Measurements from ENCODE around the gene SV2B.

SV2B gene

DNA sequence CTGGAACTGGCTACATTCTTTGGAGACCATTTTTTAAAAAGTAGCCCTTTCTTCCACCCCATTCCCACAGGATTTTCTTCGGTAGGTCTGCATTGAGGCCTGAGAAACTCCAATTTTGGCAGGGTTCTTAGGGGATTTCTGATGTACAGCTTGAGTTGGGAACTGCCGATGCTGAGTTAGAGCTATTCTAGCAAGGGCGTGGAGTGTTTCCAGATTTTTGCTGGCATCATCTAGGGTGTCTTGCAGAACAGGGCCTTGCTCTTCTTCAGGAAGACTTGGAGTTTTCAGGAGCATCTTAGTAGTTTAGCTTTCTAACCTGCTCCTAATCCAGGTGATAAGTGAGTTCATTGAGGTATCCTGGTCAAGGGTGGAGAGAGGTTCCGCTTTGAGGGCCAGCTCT lies 41.0 kb downstream of the SV2B start:
- no peak for DNase-seq (ENCODE audit: low read depth)

DNA sequence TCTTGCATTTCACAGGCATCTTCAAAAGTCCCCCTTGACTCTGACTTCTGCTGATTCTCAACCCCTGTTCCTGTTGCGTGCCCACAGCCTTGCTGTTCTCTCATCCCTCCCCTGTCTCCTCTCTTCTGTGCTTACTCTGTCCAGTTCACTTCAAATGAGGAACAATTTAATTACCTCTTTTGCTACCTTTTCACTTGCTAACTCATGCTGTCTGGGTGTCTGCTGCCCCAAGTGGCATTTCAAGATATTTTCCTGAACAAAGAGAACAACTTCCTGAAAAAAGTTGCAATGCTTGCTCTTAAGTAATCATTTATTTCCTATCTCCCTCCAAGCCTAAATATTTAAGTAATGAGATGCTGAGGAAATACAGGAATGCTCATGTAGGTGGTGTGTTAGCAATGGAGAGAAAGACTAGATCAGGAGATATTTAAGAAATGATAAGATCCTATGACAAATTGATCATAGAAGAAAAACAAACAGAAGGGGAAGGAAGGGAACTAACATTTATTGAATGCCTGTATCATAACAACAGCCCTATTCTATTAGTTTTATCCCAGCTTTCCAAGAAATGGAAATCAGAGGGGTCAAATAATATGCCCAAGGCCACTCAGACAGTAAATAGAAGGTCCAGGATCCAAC lies 42.2 kb downstream of the SV2B start:
- no peak for DNase-seq (ENCODE audit: low read depth)

DNA sequence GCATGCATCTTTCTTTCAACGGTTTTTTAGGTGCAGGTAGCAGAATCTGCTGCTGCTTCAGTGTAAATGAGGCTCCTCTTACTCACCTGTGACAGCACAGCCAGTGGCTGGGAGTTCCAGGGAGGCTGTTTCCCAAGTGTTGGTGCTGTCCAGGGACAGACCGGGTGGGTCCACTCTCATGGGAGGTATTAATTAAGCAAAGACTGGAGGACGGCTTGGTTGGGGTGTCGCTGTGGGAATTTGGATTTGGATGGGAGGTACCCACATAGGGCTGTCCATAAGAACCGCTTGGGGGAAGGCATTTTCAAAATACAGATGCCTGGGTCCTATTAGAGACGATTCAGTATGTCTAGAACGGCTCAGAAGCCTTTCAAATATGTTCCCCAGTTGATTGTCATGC lies 42.9 kb downstream of the SV2B start:
- DNase-seq (ENCODE audit: low read depth), result no peak

DNA sequence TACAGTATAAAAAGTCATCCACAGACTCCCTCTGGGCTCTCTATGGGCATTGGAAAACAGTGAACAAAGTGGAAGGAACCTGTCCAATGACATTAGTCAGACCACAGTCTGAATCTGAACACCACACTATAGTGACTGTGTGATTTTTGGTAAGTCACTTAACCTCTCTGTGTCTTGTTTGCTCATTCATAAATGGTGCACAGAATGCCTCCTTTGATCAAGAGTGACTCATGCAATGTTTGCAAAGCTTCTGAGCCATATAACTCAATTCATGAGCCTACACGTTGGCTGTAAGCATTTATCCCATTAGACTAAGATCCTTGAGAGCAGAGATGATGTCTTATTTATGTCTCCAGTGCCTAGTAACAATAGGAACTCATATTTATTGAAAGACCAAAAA lies 46.7 kb downstream of the SV2B start:
- no peak for DNase-seq (ENCODE audit: low read depth)

DNA sequence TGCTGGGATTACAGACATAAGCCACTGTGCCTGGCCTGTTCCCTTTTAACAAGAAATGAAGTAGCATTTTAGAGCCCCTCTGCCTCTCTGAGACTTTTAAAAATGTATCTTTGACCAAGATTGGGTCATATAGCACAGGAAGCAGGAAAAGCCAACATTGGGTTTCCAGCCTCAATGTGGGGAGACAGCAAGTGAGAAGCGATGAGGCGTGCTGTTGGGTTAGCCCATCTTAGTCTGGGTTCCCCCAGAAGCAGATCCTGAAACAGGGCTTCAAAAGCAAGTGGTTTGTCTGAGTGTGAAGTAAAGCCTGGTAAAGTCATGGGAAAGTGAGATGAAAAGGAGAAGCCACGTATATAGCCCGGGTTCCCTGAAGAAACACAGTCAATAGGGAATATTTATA lies 48.2 kb downstream of the SV2B start:
- no peak for DNase-seq (ENCODE audit: low read depth)

DNA sequence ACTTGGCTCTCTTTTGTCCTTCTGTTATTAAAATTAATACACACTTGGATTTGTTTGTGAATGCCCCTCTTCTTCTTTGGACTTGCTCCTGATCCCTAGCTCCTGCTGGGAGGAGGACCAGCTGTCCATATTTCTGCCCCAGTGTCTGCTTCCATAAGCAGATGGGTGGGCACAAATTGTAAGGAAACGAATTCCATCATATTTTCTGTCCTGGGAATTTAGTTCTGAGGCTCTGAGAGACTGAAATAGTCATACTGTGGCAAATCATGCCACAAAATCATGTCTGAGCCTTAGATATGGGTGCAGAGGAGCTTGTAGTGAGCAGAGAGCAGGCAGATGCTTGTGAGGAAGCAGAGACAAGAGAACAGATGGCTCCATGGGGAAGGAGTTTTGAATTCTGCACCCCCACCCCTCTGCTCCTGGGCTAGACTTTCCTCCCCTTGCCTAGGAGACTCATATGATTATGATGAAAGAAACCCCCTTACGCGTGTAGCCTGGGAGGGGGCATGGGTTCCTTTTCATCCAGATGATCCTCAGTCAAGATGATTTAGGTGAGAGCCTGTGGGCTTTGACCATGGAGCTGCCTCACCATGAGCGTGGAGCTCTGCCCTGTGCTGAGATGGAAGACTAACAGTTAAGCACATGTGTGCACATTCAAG lies 50.6 kb downstream of the SV2B start:
- no peak for DNase-seq (ENCODE audit: low read depth)

DNA sequence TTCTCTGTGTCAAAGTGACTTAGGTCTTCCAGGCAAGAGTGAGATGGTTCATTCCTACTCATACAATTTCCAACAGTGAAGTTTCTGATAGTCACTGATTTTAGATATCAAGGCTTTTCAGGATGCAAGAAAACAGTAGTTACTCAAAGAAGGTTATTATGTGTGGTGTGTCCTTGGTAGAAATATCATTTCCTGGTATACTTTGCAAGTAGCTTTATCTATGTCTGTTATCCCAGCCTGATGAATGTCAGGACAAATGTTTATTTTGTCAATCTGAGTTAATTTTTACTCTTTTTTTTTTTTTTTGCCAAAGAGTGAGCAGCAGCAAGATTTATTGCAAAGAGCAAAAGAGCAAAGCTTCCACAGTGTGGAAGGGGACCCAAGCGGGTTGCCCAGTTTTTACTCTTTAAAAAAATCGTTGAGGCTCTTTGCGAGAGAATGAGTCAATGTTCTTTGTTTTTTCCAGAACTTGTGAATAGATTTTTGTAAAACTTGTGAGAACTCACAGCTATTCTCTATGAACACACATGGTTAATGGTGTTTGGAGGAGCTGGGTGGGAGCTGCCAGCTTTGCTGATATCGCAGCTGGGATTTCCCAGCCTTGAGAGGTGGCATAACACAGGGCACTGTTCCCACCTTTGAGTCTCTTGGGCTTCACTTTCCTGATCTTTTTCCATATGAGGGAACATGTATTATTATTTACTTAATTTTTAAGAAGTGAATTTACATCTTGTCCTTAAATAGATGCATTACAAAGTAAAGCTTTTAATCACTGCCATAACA lies 51.9 kb downstream of the SV2B start:
- DNase-seq (ENCODE audit: low read depth), result no peak

DNA sequence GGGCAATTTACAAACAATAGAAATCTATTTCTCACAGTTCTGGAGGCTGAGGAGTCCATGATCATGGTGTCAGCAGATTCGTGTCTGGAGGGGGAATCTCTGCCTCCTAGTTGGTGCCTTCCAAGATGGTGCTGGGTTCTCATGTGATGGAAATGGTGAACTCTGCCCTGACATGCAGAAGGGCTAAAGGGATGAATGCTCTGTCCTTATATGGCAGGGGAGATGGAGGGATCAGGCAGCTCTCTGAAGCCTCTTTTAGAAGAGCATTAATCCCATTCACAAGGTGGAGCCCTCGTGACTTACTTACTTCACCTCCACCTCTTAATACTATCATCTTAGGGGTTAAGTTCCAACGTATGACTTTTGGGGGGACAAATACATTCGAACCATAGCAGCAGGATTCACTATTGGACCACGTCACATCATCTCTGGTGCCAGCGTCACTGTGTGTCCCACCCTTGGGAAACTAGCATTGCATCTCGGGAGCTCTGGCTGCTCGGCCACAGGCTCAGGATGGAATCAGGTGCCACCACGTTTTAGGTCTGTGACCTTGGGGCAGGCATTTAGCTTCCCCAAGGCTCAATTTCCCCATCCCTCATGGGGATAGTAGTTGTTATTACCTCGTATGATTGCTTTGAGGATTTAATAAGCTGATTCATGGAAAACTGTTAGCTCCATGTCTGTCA lies 53.0 kb downstream of the SV2B start:
- DNase-seq (ENCODE audit: low read depth), result no peak

DNA sequence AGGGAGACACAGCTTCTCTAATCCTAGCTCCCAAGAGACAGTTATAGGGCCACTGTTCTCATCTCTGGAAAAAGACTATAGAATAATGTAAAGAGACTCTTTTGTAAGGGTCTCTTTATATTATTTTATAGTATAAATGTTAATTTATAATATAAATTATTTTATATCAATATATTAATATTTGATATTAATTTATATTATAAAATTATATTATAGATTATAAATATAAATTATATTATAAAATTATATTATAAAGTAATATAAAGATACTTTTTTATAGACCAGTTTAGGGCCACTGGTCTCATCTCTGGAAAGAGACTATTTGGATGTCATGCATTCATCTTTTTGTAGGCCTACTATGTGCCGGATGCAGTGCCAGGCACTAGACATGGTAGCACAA lies 53.9 kb downstream of the SV2B start:
- no peak for DNase-seq (ENCODE audit: low read depth)

DNA sequence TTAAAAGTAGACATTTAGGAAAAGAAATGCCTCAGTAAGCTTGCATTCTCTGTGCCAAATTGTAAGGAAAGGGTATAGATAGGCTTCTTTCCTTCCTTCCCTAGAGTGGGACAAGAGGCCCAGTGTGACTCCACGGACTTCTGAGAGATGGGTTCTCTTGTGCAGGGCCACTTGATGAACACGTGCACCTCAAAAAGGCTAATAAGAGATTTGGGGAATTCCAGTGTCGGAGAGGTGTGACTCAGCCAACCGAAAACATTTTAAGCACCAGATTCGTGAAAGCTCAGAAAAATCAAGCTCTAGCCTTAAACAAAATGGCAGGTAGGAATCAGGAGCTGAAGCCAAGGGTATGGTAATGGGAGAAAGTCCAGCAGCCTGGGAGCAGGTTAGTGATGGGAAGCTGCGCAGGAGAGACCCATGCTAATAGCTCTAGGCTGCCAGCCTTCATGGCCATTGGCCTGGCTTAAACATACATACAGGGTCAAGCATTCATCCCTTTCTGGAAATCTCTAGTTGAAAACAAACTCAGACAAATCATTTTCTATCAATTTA lies 56.2 kb downstream of the SV2B start:
- DNase-seq (ENCODE audit: low read depth), result no peak

DNA sequence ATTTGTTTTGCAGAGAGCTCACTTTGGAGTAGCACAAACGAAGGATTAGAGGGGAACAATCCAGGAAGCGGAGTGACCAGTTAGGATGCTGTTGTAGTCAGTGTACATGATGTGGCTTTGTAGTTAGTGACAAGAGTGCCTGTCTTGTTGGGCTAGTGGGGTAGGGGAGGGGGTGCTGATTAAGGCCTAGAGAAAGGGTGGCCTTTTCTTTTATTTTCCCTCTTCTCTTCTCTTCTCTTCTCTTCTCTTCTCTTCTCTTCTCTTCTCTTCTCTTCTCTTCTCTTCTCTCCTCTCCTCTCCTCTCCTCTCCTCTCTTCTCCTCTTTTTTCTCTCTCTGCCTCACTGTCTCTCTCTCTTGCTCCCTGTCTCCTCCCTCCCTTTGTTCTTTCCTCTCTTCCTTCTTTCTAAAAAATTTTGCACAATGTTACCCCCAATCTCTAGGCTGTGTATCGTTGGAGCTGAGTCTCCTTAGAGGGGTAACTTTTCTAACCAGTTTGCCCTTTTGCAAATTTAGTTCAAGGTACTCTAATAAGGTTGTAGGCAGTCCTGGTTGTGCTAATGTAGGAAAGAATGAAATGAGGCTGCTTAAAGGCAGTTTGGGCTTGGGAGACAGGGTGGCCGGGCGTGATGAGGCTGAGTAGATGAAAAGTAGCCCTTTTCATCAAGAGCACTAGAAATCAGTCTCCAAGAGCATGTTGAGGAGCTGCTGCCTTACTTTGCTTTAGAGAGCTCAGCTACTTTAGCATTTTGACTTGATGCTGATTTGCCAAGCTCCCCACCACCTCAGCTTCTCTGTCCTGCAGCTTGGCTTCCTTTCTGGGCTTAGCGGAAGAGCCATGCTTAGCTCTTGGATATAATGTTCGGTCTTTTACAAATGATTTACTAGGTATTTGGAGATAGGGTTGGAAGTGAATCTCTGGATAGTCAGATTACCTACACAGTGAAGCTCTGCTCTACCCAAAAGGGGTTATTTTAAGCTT lies 58.6 kb downstream of the SV2B start:
- DNase-seq (ENCODE audit: low read depth), result no peak

DNA sequence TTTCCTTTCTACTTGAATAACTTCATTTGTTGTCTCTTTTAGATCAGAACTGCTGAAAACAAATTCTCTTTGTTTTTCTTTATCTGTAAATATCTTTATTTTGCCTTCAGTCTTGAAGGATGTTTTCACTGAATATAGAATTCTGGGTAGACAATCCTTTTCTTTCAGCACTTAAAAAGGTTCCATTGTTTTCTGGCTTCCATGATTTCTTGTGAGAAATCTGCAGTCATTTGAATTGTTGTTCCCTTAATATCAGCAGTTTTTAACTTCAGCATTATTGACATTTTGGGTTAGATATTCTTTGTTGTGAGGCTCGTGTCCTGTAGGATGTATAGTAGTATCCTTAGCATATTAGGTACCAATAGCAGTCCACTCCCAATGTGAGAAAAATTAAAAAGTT lies 65.8 kb downstream of the SV2B start:
- DNase-seq (ENCODE audit: low read depth), result no peak

DNA sequence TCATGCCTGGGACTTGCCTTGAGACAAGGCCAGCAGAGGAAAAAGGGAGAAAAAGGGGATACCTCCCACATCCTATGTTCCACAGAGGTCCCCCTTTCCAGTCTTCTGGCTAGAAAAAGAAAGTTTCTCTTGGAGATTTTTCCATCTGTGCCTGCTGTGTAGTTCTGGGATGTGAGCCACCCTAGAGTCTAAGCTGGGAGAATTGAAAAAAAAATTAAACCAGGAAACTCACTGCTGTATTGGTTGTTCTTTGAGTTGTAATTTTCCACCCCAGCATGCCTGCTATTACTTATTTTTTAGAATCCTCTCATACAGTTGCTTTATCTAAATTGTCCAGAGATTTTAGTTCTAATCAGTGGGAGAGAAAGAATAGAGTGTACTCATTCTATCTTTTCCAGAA lies 68.4 kb downstream of the SV2B start:
- DNase-seq (ENCODE audit: low read depth), result no peak

DNA sequence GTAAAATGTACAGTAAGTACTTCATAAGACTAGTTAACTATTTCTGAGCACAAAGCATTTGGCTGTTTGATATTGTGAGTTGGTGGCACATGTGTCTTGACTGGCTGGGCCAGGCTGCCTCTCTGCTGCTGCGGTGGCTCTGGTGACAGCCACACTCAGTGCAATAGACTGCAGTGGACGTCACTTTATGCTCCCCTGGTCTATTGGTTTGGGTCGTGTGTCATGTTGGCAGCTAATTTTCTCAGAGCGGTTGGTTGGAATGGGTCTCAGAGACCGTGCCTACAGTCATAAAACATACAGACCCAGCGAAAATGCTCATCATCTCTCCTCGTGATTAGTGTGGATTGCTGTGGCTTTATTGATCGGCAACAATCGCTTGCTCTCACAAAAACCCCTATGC lies 71.3 kb downstream of the SV2B start:
- no peak for DNase-seq (ENCODE audit: low read depth)

DNA sequence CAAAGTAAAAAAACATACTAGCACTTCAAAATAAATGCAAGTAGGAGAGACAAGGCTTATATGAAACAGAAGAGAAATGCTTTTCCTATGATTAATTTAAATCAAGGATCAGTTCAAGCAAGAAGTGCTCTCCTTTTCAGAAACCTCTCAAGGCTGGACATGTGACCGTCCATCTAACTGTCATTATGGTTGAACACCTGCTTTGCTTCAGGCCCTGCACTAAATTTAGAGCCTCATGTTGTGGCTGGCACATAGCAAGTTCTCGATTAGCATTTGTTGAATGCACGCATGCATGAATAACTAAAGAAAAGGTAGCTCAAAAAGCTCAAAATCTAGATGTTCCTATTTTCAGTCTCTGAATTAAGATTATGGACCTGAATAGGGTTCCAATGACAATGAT lies 82.0 kb downstream of the SV2B start:
- no peak for DNase-seq (ENCODE audit: low read depth)

DNA sequence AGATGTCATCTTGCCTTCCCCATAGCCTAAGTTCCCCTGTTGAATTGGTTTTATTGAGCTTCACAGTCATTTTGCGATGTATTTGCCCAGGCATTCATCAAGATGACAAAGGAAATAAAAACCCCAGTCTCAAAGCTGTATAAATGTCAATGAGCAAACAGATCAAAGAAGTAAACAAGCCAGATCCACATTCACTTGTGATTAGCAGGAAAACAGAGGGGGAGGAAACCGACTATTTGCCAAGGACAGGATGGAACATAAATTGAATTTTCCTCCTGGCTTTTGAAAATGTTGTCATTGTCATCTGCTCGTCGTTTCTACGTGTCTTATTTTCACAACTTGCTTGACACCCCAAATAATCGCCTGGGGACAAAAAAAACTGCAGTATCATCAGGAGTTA lies 83.5 kb downstream of the SV2B start:
- no peak for DNase-seq (ENCODE audit: low read depth)

DNA sequence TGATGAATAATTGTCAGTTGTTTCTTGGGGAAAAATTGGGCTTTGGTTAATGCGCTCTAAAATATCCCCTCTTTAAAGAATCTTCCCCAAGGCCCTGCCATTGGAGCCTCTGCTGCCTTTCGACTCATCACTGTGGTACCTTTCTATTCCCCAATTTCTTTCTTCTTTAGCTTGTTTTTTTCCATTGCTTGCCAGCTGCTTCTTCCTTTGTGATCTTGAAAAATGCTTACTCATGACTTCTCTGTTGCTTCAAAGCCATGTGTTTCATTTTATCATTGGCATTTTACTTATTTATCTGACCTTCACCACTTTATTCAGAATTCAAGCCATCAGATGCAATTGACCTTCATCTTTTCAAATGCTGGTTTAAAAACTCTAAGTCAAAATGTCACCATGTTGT lies 84.4 kb downstream of the SV2B start:
- no peak for DNase-seq (ENCODE audit: low read depth)

DNA sequence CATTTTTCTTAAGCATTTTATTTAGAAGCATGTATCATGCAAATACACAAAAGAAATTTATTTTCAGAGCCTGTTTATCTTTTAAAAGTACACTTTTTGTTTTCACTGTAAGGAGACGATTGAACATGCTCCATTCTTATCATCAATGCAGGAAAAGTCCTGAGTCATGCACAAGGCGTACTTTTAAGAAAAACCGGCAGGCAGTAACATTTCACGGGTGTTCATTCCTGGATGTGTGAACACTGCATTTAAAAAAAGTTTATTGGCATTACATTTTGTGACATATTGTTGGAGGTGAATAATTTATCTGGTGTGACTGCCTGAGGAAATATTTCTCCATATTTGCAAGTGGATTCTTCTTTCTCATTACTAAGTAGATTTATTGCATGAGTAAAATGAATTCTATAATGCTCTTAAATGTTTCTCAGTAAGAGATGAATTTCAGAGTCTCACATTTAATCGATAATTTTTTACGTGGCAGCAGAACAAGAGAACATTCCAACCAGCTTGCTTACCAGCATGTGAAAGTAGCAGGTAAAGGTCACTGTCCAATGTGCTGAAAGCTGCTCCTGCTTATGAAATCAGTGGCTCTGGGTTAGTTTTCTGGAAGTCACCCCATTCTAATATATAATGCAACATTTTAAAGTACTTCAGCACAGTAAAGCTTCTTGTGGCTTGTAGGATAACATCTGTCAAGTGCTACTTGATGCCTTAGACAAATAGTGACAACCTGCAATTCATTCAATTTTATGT lies 87.0 kb downstream of the SV2B start:
- DNase-seq (ENCODE audit: low read depth), result no peak

DNA sequence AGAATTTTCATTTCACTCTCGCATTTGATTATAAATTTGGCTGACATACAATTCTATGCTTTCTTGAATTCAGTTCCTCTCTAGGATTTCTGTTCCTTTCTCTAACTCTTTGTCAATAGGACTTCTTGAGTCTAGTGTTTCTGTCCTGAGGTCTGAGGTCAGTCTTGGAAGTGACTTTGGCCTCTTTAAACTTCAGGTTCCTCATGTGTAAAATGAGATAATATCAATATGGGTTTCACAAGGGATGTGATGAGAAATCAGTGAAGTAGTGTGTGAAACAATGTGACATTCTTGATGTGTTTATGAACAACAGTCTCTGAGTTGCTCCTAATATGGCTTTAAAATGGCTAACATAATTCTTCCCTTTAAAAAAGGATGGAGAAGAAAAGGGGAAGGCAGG lies 92.2 kb downstream of the SV2B start:
- DNase-seq (ENCODE audit: low read depth), result no peak

DNA sequence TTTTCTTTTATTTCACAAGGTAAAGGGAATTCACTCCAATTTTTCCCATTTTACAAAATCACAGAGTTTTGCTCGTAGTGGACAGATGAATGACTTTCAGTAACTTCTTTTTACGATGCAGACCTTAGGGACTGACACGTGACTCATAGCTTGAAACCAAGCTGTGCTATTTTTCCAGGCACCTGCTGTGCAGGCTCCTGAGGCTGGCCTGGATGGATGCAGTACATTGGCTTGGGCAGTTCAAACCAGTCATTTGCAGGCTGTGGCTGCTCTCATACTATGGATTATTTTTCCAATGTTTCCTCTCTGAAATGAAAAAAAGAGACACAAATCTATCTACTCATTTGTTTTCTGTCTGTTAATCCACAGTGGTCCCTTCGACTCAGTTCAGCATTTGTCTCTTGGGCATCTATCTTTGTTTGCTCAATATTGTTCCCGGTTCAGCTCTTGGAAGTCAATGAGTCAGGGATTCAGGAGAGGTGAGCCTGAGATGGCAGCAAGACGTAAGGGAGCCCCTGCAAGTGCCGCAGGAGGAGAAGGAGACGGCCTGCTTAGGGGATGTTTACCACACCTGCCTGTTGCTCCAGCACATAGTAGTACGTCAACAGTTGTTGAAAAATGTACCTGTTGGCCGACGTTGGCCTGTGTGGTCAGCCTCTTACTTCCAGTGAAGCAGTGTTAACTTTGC lies 92.8 kb downstream of the SV2B start:
- DNase-seq (ENCODE audit: low read depth), result no peak
